HG02852 (cell line): ENCODE results near the gene NKD1.
"Not testable (repeated sequence)": the region's sequence is repeated elsewhere in the genome, so short reads cannot be mapped to it uniquely, and the experiment has no call there.

Experiments used
- ATAC-seq: cut with Tn5 transposase; IDR thresholded peaks from one replicate; pipeline ENCODE4 v1.9.1; 2021; ENCODE audit warnings: mild to moderate bottlenecking, moderate library complexity; ENCODE audit not compliant: unreplicated experiment

NKD1 gene

DNA sequence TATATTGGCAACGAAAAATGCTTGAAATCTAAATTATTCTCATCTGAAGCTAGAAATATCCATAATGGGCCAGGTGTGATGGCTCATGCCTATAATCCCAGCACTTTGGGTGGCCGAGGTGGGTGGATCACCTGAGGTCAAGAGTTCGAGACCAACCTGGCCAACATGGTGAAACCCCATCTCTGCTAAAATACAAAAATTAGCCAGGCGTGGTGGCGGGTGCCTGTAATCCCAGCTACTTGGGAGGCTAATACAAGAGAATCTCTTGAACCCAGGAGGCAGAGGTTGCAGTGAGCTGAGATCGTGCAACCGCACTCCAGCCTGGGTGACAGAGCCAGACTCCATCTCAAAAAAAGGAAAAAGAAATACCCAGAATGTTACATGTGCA lies 11.9 kb upstream of the NKD1 start:
- not testable (repeated sequence) for ATAC-seq

DNA sequence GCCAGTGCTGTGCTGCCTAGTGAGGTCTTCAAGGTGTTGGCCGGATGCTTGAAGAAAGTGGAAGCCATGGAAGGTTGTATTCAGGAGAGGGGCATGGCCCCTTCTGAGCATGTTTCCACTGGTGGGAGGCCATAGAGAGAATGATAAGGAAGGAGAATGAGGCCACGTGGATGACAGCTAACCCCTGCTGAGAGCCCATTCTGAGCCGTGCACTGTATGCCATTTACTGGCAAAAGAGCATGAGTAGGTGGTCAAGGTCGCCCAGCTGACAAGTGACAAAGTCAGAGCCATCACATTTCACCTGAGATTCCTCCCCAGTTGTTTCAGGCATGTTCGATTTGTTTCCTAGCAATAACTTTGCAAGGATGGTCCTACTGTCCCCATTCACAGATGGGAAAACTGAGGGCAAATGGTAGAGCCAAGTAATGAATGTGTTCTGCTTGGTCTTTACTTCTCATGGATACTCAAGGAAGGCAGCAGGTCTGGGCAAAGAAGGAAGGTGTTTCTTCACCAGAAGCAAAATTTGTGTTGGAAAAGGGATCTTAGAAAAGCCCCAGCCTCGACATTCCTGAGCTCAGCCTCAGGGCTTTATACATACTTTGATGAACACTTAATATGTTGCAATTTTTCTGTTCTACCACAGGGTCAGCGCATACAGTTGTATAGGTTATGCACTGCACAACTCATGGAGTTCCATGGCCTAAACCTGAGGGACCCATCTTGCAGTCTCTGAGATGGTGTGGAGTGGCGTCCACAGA lies 10.5 kb upstream of the NKD1 start:
- no peak for ATAC-seq

DNA sequence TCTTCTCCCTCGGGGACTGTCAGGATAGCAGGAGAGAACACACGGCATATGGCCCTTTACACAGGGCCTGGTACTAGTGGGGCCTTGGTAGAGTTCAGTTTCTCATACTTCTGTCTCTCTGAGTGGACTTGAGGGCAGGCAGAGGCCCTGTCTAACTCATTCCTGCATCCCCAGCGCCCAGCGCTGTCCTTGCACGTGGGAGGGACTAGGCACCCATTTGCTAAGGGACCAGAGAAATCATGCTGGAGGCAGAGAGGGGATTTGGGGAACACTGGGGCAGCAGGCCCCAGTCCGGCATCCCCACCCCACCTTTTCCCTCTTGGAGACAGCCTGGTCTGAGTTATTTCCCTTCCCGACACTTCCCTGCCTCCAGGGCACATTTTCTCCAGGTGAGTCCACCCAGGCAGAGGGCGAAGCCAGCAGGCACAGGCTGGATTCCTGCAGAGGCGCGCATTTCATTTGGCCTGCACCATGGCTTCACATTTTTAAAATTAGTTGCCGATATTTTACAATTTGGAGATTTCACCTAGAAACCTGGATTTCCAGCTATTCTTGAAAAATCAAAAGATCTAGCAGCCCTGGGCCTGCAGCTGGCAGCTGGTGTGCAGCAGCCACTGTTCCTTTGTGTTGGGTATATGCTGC lies 9.7 kb upstream of the NKD1 start:
- ATAC-seq, result no peak

GRCh38 chr16:50539053-50539695 lies 9.0 kb upstream of the NKD1 start:
- no peak for ATAC-seq

DNA sequence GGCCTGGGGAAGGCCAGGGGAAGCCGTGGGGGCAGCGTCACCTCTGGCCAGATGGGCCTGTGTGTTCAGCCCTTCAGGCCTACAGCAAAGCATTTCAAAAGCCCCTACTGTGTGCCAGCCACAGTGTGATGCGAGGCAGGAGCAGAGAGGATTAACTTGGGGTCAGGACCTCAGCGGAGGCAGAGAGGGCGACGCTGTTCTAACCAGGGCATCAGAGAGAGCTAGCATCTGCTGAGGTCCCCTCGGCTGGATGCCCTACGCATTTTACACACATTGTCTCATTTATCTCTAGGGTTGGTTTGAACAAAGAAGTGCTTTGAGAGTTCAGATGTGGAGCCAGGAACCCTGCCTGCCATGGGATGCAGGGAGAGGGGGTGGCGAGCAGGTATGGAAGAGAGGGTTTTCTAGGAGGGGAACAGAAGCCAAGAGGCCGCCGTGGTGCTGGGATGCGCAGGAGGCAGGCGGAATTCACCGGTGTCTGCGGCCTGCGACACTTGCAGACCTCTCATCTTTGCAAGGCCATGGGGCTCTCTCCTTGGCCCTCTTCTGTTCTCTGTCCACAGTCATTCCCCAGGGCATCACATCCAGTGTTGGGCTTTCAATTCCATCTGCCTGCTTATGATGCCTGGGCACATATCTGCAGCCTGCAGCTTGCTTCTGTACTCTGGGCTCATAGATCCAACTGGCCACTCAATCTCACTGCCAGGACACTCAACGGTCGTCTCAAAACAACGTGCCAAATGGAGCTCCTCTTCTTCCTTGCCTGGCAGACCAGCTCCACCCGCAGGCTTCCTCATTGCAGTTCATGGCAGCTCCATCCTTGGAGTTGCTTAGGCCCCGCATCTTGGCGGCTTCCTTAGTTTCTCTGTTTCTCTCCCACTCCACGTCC lies 8.1 kb upstream of the NKD1 start:
- no peak for ATAC-seq

- ATAC-seq, result no peak
These were observed 7.5 kb upstream of the NKD1 start for GRCh38 chr16:50540711-50541007.

GRCh38 chr16:50542703-50543102 lies 5.5 kb upstream of the NKD1 start:
- no peak for ATAC-seq

GRCh38 chr16:50546125-50546524 lies 2.1 kb upstream of the NKD1 start:
- ATAC-seq, result no peak

DNA sequence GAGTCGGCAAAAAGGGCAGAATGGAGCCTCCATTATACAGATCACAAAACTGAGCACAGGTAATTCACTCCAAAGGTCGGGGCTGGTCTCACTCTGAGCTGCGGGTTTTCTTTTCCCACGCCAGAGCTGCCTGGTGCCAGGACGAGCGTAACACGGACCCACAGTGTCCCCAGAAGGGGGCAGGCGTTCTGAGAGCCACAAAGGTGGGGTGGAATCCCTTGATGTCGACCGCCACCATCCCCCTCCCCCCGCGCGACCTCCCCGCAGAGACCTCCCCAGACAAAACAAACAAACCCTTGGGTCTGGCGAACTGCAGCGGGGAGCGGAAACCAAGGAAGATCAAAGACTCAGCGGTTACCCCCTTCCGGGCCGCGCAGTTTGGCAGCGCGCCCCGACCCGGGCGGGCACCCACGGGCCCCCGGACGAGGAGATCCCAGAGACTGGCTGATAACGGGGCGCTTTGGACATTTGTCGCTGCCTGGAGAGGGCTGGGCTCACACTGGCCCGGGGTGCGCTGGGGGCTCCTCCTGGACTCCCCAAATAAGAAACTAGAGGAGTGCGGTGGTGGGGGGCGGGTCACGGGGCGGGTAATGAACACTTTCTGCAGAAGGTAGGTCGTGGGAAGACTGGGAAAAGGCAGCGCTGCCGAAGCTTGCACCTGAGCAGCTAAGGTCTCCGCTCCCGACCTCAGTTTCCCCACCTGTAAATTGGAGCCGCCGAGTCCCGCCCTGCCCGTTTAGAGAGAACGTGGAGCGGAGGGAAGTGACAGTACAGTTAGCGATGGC lies 664 bp upstream of the NKD1 start:
- ATAC-seq, result peak; percentile 25

- no peak for ATAC-seq
These were observed 839 bp downstream of the NKD1 start for GRCh38 chr16:50548909-50549560.

- no peak for ATAC-seq
These were observed 1.3 kb downstream of the NKD1 start for GRCh38 chr16:50549561-50549915.

DNA sequence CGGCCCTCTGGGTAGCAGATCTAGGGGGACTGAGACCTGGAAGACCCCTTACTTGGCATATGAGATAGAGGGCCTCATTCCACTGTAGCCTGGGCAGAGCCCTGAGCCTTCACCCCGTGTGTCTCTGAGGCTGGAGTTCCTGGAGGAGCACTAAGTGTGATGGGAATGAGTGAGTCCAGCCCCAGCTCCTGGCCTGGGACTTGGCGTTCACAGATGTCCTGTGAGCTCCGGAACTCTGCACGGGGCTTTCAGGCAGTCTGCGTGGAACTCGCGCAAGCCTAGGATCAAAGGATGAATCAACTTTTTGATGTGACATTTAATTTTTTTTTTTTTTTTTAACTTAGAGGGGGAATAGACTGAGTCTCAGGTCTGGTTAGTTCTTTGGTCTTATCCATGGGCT lies 1.8 kb downstream of the NKD1 start:
- ATAC-seq, result no peak

DNA sequence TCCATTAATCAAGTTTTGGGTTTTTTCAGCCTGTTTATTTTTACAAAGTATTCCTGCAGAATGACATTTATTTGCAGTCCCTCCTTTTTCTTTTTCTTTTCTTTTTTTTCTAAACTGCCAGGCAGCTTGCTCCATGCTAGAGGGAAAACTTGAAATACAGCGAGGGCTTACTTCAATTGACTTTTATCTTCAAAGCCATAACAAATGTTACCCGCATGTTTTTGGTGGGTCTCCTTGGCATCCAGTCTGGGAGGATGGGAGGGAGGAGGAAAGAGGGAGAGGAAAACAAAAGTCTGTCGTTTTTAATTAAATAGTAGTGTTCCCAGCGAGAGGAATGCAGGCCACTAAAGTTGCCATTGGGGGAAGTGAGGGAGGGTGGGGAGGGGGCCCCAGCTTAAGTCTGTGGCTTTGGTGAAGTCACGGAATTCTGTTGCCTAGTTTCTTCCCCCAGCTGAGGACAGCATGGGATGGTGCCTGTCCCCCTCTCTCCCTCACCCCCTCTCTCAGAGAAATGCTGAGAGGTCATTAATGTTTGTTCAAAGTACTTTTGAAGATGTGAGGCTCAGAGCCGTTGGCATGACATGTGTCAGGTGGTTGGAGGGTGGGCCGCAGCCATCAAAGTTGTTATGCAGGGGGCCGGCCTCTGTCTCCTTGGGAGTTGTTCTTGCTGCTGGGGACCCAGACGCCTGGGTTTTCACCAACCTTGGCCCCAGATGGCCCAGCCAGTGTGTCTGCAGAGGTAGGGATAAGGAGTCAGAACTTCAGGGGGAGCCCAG lies 2.9 kb downstream of the NKD1 start:
- ATAC-seq, result no peak

DNA sequence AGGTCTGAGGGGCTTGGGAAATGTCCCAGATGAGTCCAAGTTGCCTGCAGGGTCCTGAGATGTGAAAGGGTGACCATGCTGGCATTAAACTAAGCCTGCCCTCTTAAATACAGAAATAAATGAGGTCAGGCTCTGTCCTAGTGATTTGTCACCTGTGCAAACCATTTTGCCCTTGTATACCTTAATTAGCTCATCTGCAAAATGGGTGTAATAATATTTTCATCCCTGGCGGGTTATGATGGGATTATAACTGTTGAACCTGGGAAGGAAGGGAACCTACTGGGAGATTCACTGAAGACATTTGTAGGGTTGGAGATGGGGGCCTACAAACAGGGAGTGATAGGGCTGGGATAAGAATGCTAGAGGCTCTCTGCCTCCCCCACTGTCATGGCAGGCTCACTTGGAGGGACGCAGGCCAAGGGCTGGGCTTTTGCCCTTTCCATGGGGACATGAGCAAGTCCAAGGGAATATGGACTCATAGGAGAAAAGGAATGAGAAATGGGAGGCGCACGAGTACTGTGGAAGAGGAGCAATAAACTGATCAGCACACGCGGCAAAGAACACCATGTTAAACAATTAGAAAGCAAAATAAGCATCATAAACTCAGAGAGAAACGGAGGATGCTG lies 4.4 kb downstream of the NKD1 start:
- ATAC-seq, result no peak

GRCh38 chr16:50553182-50553710 lies 5.0 kb downstream of the NKD1 start:
- ATAC-seq, result no peak

GRCh38 chr16:50553731-50554360 lies 5.7 kb downstream of the NKD1 start:
- ATAC-seq, result no peak

- no peak for ATAC-seq
These were observed 7.2 kb downstream of the NKD1 start for GRCh38 chr16:50555269-50555875.
